ENCODE data around the gene PHLPP1. TPM values are rescaled to one million over a fixed set of nuclear protein-coding genes. Genes with fewer than 3 reads are reported as not detected.
A peak's percentile ranks its signal among the peaks of the same experiment; 100 is the strongest.
"Not testable (repeated sequence)": the region's sequence is repeated elsewhere in the genome, so short reads cannot be mapped to it uniquely, and the experiment has no call there.

The PHLPP1 gene
- total RNA-seq, 1 donor from 2014 or later, result 12.3 TPM

DNA sequence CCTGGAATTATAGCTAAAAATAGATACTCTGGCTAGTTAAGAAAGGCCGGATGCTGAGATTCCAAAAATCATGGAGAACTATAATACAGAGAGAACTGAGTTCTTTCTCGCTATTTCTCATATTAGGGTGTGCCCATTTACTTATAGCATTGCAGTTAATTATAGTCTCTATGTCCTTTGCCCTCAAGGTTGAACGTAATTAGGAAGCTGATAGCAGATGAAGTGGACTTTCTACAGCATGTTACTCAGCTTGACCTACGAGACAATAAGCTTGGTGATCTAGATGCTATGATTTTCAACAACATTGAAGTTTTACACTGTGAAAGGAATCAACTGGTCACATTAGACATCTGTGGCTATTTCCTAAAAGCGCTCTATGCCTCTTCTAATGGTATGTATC is 187.4 kb downstream of the PHLPP1 start:
- Mint-ChIP-seq H3K36me3 (ENCODE audit: low read depth) (peaks cover 7% of the 10 kb centered on the region), H3K4me3 (no peak overlapping the region), H3K27ac (no peak overlapping the region), H3K9me3 (no peaks in the 10 kb centered on the region), H3K27me3 (no peaks in the 10 kb centered on the region), H3K4me1 (peaks cover 6% of the 10 kb centered on the region)
- intact Hi-C loops (cut with micrococcal nuclease), result no loop called here
- DNase-seq, result no peak

DNA sequence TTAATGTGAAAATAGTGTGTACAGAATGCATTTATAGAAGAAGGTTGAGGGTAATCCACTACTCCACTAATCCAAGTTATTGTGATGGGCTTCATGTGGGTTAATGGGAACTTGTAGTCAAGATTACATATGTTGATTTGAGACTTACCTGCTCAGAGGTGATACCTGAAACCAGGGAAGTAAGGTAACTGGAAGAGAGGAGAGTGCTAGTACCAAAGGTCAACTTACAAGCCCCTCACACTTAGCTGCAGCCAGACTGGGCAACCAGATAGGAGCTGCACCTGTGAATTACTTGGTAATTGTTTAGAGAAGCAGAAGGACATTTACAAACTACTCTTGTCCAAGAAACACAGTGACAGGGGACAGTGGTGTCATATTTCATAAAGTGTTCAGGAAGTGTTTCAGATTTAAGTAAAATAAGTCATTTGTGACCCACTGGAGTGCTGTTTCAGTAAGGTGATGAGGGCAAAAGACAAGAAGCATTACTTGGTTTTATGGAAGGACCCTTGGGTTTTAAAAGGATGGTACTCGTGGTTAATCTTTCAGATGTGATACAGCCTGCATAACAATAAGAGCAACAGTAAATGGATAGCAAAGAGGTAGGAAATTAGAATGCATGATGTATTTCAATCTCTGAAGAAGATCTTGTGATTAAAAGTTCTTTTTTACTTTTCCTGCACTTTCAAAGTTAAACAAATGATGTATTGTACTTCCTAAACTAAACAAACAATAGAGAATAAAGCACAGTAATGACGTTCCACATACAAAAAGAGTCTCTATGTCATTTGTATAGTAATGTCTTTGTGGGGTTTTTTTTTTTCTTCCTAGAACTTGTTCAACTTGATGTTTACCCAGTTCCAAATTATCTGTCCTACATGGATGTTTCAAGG is 189.3 kb downstream of the PHLPP1 start:
- H3K36me3 Mint-ChIP-seq (ENCODE audit: low read depth), result peaks cover 3% of the 10 kb centered on the region
- no peaks in the 10 kb centered on the region for H3K9me3 Mint-ChIP-seq
- no peak for DNase-seq
- H3K27ac Mint-ChIP-seq, result no peak overlapping the region
- intact Hi-C loops (cut with micrococcal nuclease), result no loop called here
- no peaks in the 10 kb centered on the region for H3K4me1 Mint-ChIP-seq
- no peak overlapping the region for H3K4me3 Mint-ChIP-seq
- H3K27me3 Mint-ChIP-seq, result no peaks in the 10 kb centered on the region

DNA sequence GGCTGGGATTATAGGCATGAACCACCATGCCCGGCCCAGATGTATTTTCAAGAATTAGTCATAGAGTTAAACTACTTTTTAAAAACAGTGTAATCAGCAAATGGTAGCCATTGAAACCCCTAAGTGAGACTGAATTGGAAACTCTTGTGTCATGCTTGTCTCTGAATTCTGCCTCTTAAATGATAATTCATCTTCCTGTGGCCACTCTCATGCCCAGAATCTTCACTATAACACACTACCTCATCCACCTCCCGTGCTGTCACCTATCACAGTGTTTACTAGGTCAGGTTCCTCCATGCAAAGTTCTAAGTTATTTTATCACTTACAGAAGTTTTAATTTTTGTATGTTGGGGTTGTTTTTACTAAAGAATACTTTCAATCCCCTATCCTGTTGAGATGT is 197.5 kb downstream of the PHLPP1 start:
- no peak for DNase-seq
- Mint-ChIP-seq H3K36me3 (ENCODE audit: low read depth) (peaks cover 3% of the 10 kb centered on the region), H3K27me3 (no peaks in the 10 kb centered on the region), H3K27ac (no peak overlapping the region), H3K4me3 (no peak overlapping the region), H3K4me1 (no peaks in the 10 kb centered on the region), H3K9me3 (no peaks in the 10 kb centered on the region)
- intact Hi-C loops (cut with micrococcal nuclease), result no loop called here

DNA sequence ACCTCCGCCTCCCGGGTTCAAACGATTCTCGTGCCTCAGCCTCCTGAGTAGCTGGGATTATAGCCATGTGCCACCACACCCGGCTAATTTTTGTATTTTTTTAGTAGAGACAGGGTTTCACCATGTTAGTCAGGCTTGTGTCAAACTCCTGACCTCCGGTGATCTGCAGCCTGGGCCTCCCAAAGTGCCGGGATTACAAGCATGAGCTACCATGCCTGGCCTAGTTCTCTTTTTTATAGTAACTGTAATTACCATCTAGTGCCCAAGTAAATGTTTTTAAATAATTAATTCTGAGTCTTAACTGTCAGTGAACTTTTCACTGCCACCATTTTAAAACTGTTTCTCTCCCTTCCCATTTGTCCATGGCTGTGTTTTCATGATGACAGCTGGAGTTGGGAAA is 198.5 kb downstream of the PHLPP1 start:
- H3K4me1 Mint-ChIP-seq; H3K27me3 Mint-ChIP-seq; DNase-seq; intact Hi-C loops (cut with micrococcal nuclease); H3K4me3 Mint-ChIP-seq; H3K27ac Mint-ChIP-seq; H3K9me3 Mint-ChIP-seq; H3K36me3 Mint-ChIP-seq (ENCODE audit: low read depth): not testable (repeated sequence)

DNA sequence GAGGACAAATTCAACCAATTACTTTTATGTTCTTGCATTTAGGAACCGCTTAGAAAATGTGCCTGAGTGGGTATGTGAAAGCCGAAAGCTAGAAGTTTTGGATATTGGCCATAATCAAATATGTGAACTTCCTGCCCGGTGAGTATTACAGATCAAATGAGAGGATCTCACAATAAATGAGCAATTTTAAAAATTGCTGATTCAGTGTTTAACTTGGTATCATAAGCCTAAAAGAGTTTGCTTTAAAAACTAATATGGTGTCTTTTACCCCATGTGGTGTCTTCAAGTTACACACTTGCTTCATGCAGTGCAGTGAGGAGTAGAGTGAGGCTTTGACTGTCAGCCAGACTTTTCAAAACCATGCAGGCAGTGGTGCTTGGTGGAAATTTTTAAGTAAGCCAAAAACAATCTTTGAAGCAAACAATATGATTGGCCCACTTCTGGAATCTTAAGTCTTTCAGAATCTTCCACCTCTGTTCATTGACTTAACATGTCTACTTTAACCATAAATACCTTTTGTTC is 199.6 kb downstream of the PHLPP1 start:
- Mint-ChIP-seq H3K9me3 (no peaks in the 10 kb centered on the region), H3K27me3 (no peaks in the 10 kb centered on the region), H3K4me3 (no peak overlapping the region), H3K27ac (no peak overlapping the region), H3K4me1 (no peaks in the 10 kb centered on the region), H3K36me3 (ENCODE audit: low read depth) (peaks cover 3% of the 10 kb centered on the region)
- intact Hi-C loops (cut with micrococcal nuclease), result no loop called here
- no peak for DNase-seq

DNA sequence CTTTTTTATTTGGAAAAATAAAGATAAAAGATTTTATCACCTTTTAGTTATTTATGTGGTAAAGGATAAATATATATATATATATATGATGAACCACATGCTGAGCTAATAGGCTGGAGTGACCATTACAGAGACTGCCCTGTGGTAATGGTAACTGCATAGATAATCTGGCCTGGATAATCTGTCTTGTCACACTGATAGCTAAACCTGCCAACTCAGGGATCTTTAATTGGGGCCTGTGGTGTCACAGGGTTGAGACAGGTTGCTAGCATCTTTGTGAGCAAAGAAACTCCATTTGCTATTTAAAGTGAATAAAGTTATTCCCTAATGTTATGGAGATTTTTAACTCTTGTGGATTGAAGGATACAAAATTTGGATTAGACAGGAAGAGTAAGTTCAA is 203.0 kb downstream of the PHLPP1 start:
- Mint-ChIP-seq H3K4me1 (no peaks in the 10 kb centered on the region), H3K9me3 (no peaks in the 10 kb centered on the region), H3K27me3 (no peaks in the 10 kb centered on the region), H3K36me3 (ENCODE audit: low read depth) (peaks cover 3% of the 10 kb centered on the region), H3K27ac (no peak overlapping the region), H3K4me3 (no peak overlapping the region)
- DNase-seq, result no peak
- intact Hi-C loops (cut with micrococcal nuclease), result no loop called here

DNA sequence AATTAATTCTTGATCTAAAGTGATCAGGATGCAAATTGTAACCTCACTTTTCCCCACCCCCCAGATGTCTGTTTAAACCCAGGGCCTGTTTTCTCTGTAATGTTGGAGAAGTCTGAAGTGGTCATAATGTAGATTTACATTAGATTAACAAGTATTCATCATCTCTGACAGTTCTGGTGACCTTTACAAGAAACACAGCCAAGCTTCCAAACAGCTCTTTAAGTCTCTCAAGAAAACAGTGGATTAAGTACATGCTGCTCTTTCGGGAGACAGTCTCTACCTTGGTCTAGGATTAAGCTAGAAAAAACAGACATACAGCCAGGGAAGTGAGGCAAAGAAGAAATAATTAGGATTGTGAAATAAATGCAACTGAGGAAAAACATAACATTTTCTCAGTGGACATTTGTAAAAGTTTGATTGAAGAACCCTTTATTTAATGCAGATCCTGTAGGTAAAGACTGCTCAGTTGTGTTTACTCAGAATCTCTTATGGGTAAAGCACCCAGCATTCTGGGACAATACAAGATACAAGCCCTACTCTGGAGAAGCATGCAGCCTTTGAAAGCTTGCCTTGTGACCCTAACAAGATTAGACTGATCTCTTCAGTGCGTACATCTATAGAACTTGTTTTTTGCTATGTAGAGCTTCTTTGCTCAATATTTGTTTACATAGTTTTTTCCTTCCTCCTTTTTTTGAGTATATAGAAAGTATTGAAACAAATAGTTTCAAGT is 203.9 kb downstream of the PHLPP1 start:
- intact Hi-C loops (cut with micrococcal nuclease), result no loop called here
- DNase-seq, result peak; percentile 2
- Mint-ChIP-seq H3K27me3 (no peaks in the 10 kb centered on the region), H3K9me3 (no peaks in the 10 kb centered on the region), H3K4me1 (no peaks in the 10 kb centered on the region), H3K27ac (no peak overlapping the region), H3K4me3 (no peak overlapping the region), H3K36me3 (ENCODE audit: low read depth) (peaks cover 3% of the 10 kb centered on the region)

DNA sequence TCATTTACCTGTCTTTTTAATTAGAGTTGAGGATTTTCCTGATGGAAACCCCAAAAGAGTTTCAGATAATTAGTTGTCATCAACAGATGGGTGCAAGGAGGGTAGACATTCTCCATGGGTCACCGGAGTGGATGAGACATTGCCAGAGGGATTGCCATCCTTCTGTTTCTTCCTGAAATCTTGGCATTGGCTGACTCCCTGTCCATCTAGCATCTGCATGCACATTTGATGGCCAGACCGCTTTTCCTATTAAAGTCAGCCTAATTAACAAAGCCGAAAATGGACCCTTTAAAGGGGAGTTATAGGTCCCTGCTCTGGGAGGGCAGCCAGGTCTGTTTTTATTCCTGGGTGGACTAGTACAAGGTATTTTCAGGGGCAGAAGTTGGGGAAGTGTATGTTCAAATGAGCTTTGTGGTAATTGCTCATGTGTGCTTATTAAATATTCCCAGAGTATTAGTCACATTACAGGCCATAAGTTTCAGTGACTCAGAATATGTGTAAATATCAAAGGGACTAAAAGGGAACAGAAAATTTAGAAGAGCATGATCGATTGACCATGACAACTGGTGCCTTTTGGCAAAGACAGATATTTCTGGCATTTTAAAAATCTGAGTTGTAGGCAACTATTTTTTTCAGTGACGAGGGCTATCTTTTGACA is 209.8 kb downstream of the PHLPP1 start:
- Mint-ChIP-seq H3K27ac (no peak overlapping the region), H3K4me1 (no peaks in the 10 kb centered on the region), H3K36me3 (ENCODE audit: low read depth) (no peaks in the 10 kb centered on the region), H3K4me3 (no peak overlapping the region), H3K9me3 (no peaks in the 10 kb centered on the region), H3K27me3 (peaks cover 2% of the 10 kb centered on the region)
- intact Hi-C loops (cut with micrococcal nuclease), result no loop called here
- DNase-seq, result no peak

DNA sequence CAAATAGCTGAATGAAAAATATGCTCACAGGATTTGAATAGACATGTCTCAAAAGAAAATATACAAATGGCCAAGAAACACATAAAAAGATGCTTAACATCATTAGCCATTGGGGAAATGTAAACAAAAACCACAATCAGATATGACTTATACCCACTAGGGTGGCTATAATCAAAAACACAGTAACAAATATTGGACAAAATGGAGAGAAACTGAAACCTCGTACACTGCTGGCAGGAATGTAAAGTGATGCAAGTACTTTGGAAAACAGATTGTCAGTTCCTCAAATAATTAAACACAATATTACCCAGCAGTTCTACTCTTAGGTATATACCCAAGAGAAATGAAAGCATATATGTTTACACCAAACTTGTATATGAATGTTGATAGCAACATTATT is 213.0 kb downstream of the PHLPP1 start:
- no peaks in the 10 kb centered on the region for H3K4me1 Mint-ChIP-seq
- no peaks in the 10 kb centered on the region for H3K9me3 Mint-ChIP-seq
- H3K27ac Mint-ChIP-seq, result no peak overlapping the region
- H3K27me3 Mint-ChIP-seq, result peaks cover 3% of the 10 kb centered on the region
- peaks cover 2% of the 10 kb centered on the region for H3K36me3 Mint-ChIP-seq (ENCODE audit: low read depth)
- intact Hi-C loops (cut with micrococcal nuclease), result no loop called here
- DNase-seq, result no peak
- no peak overlapping the region for H3K4me3 Mint-ChIP-seq

DNA sequence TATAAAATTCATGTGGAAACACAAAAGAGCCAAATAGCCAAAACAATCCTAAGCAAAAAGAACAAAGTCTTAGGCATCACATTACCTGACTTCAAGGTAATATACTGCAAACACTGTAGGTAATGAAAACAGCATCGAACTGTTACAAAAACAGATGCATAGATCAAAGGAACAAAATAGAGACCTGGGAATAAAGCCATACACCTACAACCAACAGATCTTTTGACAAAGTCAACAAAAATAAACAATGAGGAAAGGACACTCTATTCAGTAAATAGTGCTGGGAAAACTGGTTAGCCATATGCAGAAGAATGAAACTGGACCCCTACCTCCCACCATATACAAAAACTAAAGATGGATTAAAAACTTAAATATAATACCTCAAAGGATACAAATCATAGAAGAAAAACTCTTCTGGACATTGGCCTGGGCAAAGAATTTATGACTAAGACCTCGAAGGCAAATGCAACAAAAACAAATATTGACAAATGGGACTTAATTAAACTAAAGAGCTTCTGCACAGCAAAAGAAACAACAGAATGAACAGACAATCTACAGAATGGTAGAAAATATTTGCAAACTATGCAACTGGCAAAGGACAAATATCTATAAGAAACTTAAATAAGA is 218.0 kb downstream of the PHLPP1 start:
- intact Hi-C loops (cut with micrococcal nuclease), result no loop called here
- peaks cover 2% of the 10 kb centered on the region for H3K27me3 Mint-ChIP-seq
- H3K4me3 Mint-ChIP-seq, result no peak overlapping the region
- no peak for DNase-seq
- peaks cover 2% of the 10 kb centered on the region for H3K36me3 Mint-ChIP-seq (ENCODE audit: low read depth)
- H3K27ac Mint-ChIP-seq, result no peak overlapping the region
- peaks cover 3% of the 10 kb centered on the region for H3K4me1 Mint-ChIP-seq
- H3K9me3 Mint-ChIP-seq, result no peaks in the 10 kb centered on the region

DNA sequence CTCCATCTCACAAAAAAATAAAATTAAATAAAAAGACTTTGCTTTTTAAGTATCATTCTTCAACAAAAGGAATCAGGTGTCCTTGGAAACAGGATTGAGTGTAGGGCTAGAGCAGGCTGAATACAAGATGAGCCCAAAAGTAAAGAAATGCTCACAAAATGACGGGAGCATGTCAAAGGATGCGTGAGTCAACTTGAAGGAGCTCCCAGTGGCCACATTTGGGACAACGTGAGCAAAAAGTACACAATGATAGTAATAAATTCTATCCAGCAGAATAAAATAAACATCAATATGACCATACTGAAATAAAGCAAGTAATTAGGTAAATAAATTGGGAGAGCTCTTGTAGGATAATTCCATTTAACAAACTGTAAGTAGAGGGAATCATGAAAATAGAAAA is 220.7 kb downstream of the PHLPP1 start:
- H3K36me3 Mint-ChIP-seq (ENCODE audit: low read depth), result peaks cover 2% of the 10 kb centered on the region
- H3K9me3 Mint-ChIP-seq, result no peaks in the 10 kb centered on the region
- peaks cover 11% of the 10 kb centered on the region for H3K4me1 Mint-ChIP-seq
- no peak overlapping the region for H3K27ac Mint-ChIP-seq
- DNase-seq, result no peak
- H3K4me3 Mint-ChIP-seq, result no peak overlapping the region
- no peaks in the 10 kb centered on the region for H3K27me3 Mint-ChIP-seq
- intact Hi-C loops (cut with micrococcal nuclease), result no loop called here

DNA sequence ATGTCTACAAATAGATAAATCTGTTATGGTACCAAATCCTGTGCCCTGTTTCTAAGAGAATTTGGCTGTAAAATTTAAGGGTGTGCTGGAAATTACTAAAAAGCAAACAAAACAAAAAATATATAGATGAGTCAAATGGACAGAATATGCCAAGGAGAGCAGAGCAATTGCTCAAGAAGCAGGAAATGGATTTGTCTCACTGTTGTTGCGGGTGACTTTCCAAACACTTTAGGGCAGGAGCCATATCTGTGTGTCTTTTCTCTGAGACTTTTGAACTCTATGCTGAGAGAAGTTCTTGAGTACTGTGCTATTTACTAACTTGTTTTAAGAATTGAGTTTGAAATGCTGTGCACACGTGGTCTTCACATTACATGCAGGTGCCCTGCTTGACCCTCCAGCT is 221.7 kb downstream of the PHLPP1 start:
- Mint-ChIP-seq H3K9me3 (no peaks in the 10 kb centered on the region), H3K4me3 (no peak overlapping the region), H3K27me3 (no peaks in the 10 kb centered on the region), H3K4me1 (peaks cover 11% of the 10 kb centered on the region), H3K36me3 (ENCODE audit: low read depth) (no peaks in the 10 kb centered on the region), H3K27ac (no peak overlapping the region)
- intact Hi-C loops (cut with micrococcal nuclease), result no loop called here
- DNase-seq, result no peak

DNA sequence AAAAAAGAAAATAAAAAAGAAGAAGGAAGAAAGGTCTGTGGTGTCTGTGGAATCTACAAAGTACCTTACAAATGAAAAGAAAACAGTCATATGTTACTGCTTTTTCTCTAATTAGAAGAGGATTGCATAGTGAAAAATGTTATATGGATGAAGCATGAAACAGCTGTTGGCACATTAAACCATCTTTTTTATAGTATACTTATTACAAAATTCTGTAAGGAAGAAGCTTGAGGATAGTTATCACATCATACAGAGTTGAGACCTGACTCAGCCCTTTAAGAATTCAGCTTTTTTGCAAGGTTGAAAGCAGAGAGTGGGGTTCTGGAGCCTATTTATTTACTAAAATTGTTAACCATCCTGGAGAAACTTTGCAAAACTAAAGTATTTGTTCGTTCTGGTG is 222.7 kb downstream of the PHLPP1 start:
- no peaks in the 10 kb centered on the region for H3K36me3 Mint-ChIP-seq (ENCODE audit: low read depth)
- H3K27me3 Mint-ChIP-seq, result no peaks in the 10 kb centered on the region
- intact Hi-C loops (cut with micrococcal nuclease), result no loop called here
- DNase-seq, result no peak
- no peaks in the 10 kb centered on the region for H3K9me3 Mint-ChIP-seq
- no peak overlapping the region for H3K27ac Mint-ChIP-seq
- H3K4me3 Mint-ChIP-seq, result no peak overlapping the region
- H3K4me1 Mint-ChIP-seq, result peaks cover 11% of the 10 kb centered on the region
